ENCODE results near the gene A2ML1. TPM values are rescaled to one million over a fixed set of nuclear protein-coding genes. Genes with fewer than 3 reads are reported as not detected.
"Not testable (repeated sequence)": the region's sequence is repeated elsewhere in the genome, so short reads cannot be mapped to it uniquely, and the experiment has no call there.

The A2ML1 gene
- not detected in 2 replicates for total RNA-seq (2014; rRNA removed; shearing (Covaris generic))

- no peak for DNase-seq (ENCODE audit: low spot score)
These were observed at the start of gene A2ML1 for GRCh38 chr12:8822298-8822697. Gene A2ML1 (plus strand): TSS chr12:8822621. CDS start chr12:8822652, 31 bp downstream.

GRCh38 chr12:8773461-8773860, 49.0 kb upstream of the A2ML1 start:
- no peak for DNase-seq (ENCODE audit: low spot score)

GRCh38 chr12:8779281-8779680, 43.1 kb upstream of the A2ML1 start:
- no peak for DNase-seq (ENCODE audit: low spot score)

DNA sequence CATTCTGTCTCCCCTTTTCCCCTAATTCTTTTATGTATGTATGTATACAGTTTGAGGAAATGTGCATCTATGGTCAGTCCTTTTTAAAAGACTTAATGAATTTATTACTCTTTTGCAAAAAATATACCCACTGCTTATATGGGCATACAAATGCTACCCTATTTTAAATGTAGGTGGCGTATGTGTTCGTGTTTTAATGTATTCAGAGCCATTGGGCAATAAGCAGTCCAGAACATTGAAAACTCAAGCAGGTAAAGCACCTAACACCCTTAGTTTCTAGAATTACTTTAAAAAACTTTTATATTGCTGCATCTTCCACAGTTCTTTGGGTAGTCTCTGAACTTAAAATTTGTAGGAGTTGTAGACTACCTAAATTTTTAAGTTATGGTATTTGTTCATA, 42.6 kb upstream of the A2ML1 start:
- DNase-seq (ENCODE audit: low spot score) = no peak

GRCh38 chr12:8780389-8780788, 42.0 kb upstream of the A2ML1 start:
- DNase-seq (ENCODE audit: low spot score) = peak; percentile 10

- no peak for DNase-seq (ENCODE audit: low spot score)
These were observed 40.9 kb upstream of the A2ML1 start for GRCh38 chr12:8781381-8782127.

DNA sequence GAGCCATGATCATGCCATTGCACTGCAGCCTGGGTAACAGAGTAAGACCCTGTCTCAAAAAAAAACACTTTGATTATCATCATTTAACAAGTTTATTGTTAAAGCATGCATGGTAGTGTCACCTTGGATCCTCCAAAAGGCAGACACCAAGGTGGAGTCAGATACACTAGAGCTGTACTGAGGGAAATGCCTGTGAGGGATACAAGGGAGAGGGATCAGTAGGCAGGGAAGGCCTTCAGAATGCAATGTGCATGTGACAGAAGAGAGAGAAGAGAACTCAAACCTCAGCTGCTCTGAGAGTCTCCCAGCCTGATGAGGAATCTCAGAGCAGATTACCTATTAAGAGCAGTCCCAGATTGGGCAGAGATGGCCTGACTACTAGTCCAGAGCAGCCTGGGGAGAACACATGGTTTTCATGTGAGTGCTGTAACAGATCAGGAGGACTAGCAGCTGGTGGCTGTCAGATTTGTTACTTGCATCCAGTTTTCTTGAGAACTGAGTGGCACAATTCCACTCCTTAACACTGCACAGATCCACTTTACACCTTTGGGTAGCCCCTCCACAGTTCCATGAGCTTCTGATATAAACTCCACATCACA, 38.0 kb upstream of the A2ML1 start:
- no peak for DNase-seq (ENCODE audit: low spot score)

DNA sequence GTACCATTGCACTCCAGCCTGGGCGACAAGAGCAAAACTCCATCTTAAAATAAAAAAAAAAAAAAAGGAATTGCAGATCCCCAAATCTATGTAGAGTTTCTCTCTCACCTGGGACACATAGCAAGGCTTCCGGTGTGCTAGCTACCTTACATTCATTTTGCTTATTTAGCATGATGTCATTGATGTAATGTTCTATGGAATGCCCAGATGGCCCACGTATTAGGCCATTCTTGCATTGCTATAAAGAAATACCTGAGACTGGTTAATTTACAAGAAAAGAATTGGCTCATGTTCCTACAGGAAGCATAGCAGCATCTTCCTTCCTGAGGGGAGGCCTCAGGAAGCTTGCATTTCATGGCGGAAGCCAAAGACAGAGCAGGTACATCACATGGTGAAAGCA, 36.9 kb upstream of the A2ML1 start:
- no peak for DNase-seq (ENCODE audit: low spot score)

DNA sequence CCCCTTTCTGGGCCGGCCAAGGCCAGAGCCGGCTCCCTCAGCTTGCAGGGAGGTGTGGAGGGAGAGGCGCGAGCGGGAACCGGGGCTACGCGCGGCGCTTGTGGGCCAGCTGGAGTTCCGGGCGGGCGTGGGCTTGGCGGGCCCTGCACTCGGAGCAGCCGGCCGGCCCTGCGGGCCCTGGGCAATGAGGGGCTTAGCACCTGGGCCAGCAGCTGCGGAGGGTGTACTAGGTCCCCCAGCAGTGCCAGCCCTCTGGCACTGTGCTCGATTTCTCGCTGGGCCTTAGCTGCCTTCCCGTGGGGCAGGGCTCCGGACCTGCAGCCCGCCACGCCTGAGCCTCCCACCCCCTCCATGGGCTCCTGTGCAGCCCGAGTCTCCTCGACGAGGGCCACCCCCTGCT, 35.2 kb upstream of the A2ML1 start:
- not testable (repeated sequence) for DNase-seq (ENCODE audit: low spot score)

GRCh38 chr12:8788706-8789105, 33.7 kb upstream of the A2ML1 start:
- DNase-seq (ENCODE audit: low spot score) = not testable (repeated sequence)

GRCh38 chr12:8789341-8790013, 32.9 kb upstream of the A2ML1 start:
- DNase-seq (ENCODE audit: low spot score) = not testable (repeated sequence)

DNA sequence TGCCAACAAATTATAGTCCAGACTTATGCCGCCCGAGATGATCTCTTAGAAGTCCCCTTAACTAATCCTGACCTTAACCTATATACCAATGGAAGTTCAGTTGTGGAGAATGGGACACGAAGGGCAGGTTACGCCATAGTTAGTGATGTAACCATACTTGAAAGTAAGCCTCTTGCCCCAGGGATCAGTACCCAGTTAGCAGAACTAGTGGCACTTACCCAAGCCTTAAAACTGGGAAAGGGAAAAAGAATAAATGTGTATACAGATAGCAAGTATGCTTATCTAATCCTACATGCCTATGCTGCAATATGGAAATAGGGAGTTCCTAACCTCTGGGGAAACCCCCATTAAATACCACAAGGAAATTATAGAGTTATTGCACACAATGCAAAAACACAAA, 29.2 kb upstream of the A2ML1 start:
- DNase-seq (ENCODE audit: low spot score) = not testable (repeated sequence)

- DNase-seq (ENCODE audit: low spot score) = not testable (repeated sequence)
These were observed 27.8 kb upstream of the A2ML1 start for GRCh38 chr12:8794611-8795010.

- no peak for DNase-seq (ENCODE audit: low spot score)
These were observed 25.4 kb upstream of the A2ML1 start for GRCh38 chr12:8796831-8797626.

DNA sequence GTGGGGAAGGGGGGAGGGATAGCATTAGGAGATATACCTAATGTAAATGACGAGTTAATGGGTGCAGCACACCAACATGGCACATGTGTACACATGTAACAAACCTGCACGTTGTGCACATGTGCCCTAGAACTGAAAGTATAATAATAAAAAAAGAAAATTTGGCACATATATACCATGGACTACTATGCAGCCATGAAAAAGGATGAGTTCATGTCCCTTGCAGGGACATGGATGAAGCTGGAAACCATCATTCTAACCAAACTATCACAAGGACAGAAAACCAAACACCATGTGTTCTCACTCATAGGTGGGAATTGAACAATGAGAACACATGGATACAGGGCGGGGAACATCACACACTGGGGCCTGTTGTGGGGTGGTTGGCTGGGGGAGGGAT, 21.2 kb upstream of the A2ML1 start:
- DNase-seq (ENCODE audit: low spot score) = not testable (repeated sequence)

- DNase-seq (ENCODE audit: low spot score) = not testable (repeated sequence)
These were observed 17.6 kb upstream of the A2ML1 start for GRCh38 chr12:8804833-8805232.

DNA sequence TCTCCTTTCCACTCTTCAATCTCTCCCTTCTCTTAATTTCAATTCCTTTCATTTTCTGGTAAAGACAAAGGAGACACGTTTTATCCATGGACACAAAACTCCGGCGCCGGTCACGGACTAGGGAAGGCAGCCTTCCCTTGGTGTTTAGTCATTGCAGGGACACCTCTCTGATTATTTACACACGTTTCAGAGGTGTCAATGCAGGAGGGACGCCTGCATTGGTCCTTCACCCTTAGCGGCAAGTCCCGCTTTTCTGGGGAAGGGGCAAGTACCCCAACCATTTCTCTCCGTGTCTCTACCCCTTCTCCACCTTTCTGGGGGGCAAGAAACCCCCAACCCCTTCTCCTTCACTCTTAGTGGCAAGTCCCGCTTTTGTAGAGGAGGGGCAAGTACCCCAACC, 16.9 kb upstream of the A2ML1 start:
- DNase-seq (ENCODE audit: low spot score) = not testable (repeated sequence)

GRCh38 chr12:8807084-8807483, 15.3 kb upstream of the A2ML1 start:
- DNase-seq (ENCODE audit: low spot score) = not testable (repeated sequence)

DNA sequence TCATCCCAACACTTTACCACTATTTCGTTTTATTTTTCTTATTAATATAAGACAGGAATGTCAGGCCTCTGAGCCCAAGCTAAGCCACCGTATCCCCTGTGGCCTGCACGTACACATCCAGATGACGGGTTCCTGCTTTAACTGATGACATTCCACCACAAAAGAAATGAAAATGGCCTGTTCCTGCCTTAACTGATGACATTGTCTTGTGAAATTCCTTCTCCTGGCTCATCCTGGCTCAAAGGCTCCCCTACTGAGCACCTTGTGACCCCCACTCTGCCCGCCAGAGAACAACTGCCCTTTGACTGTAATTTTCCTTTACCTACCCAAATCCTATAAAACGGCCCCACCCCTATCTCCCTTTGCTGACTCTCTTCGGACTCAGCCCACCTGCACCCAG, 12.3 kb upstream of the A2ML1 start:
- DNase-seq (ENCODE audit: low spot score) = not testable (repeated sequence)

DNA sequence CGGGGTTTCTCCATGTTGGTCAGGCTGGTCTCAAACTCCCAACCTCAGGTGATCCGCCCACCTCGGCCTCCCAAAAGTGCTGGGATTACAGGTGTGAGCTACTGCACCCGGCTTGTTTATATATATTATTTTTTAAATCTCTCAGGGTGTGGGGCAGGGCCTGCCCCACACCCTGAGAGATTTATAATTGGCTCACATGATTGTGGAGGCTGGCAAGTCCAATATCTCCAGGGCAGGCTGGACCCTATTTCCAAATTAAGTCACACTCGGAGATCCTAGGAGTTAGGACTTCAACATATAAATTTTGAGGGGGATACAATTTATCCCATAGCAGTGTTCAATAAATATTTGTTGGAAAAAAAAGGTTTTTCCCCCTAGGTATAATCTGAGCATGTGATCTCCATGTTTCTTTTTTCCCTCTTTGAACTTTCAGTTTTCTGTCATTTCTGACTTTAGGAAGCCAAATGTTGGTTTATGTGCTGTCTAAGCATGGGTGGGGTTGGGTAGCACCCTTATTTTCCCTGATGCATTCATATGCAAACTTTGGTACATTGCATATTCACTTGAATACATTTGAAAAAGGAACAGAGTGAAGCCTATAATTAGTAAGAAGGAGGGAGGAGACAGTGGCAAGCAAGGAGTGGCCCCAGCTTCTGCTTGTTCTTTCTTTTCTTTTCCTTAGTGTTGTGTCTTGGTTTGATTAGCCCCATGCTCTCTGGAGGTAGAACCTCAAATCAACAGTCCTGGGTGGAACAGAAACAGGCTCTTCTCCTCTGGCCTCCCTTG, 8.7 kb upstream of the A2ML1 start:
- no peak for DNase-seq (ENCODE audit: low spot score)

DNA sequence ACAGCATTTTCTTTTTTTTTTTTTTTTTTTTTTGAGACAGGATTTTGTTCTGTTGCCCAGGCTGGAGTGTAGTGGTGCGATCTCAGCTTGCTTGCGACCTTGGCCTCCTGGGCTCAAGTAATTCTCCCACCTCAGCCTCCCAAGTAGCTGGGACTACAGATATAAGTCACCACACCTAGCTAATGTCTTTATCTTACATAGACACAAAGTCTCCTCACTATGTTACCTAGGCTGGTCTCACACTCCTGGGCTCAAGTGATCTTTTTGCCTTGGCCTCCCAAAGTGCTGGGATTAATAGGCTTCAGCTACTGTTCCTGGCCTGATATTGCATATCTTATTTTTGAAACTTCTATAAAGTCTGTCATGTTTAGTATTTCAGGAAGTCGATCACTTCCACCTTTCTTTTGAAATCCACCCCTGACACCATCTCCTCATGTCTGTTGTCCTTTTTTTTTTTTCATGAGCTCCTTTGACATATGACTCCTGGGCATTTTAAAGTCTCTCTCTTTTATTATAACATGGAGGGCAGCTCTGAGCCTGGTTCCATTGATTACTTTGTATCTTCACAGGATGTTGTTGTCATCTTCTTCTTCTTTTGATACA, 5.9 kb upstream of the A2ML1 start:
- DNase-seq (ENCODE audit: low spot score) = no peak

All from A172 (cell line).